ENCODE data around the gene SNAI3. TPM values are rescaled to one million over a fixed set of nuclear protein-coding genes. Genes with fewer than 3 reads are reported as not detected.
"Not testable (repeated sequence)": the region's sequence is repeated elsewhere in the genome, so short reads cannot be mapped to it uniquely, and the experiment has no call there.

Gene SNAI3
- polyA plus RNA-seq, 1 donor from 2014 or later, result 12.3 TPM

GRCh38 chr16:88681709-88682451, 4.4 kb downstream of the SNAI3 start:
- H3K9me3 Mint-ChIP-seq, result no peaks in the 10 kb centered on the region
- no peaks in the 10 kb centered on the region for H3K27me3 Mint-ChIP-seq
- H3K27ac Mint-ChIP-seq, result peak overlapping the region; percentile 93 to 98 (median 93)
- peak overlapping the region; percentile 81 to 98 (median 92) for H3K4me3 Mint-ChIP-seq
- no peaks in the 10 kb centered on the region for H3K36me3 Mint-ChIP-seq
- H3K4me1 Mint-ChIP-seq, result peaks cover 24 to 38% (median 31%) of the 10 kb centered on the region in 3 donors

GRCh38 chr16:88681084-88681680, 5.1 kb downstream of the SNAI3 start:
- H3K4me1 Mint-ChIP-seq, result peaks cover 24 to 38% (median 31%) of the 10 kb centered on the region in 3 donors
- H3K27ac Mint-ChIP-seq, result peak overlapping the region; percentile 93 to 98 (median 93)
- H3K4me3 Mint-ChIP-seq, result peak overlapping the region; percentile 81 to 98 (median 92)
- no peaks in the 10 kb centered on the region for H3K9me3 Mint-ChIP-seq
- H3K27me3 Mint-ChIP-seq, result no peaks in the 10 kb centered on the region
- no peaks in the 10 kb centered on the region for H3K36me3 Mint-ChIP-seq

GRCh38 chr16:88680554-88681083, 5.7 kb downstream of the SNAI3 start:
- Mint-ChIP-seq H3K4me3 (peak overlapping the region; percentile 81 to 98 (median 92)), H3K27ac (peak overlapping the region; percentile 93 to 98 (median 93)), H3K36me3 (no peaks in the 10 kb centered on the region), H3K4me1 (peaks cover 24 to 38% (median 31%) of the 10 kb centered on the region in 3 donors), H3K27me3 (no peaks in the 10 kb centered on the region), H3K9me3 (no peaks in the 10 kb centered on the region)

- Mint-ChIP-seq H3K4me1 (peaks cover 17 to 19% (median 19%) of the 10 kb centered on the region in 3 donors), H3K4me3 (no peak overlapping the region), H3K9me3 (no peaks in the 10 kb centered on the region), H3K36me3 (no peaks in the 10 kb centered on the region), H3K27me3 (no peaks in the 10 kb centered on the region), H3K27ac (no peak overlapping the region)
These were observed 7.9 kb downstream of the SNAI3 start for GRCh38 chr16:88678224-88678979.

GRCh38 chr16:88677721-88678120, 8.6 kb downstream of the SNAI3 start:
- no peak overlapping the region for H3K4me3 Mint-ChIP-seq
- H3K9me3 Mint-ChIP-seq, result no peaks in the 10 kb centered on the region
- no peak overlapping the region for H3K27ac Mint-ChIP-seq
- H3K27me3 Mint-ChIP-seq, result no peaks in the 10 kb centered on the region
- H3K4me1 Mint-ChIP-seq, result peaks cover 17 to 19% (median 19%) of the 10 kb centered on the region in 3 donors
- H3K36me3 Mint-ChIP-seq, result no peaks in the 10 kb centered on the region

GRCh38 chr16:88676502-88677242, 9.6 kb downstream of the SNAI3 start:
- H3K27me3 Mint-ChIP-seq, result no peaks in the 10 kb centered on the region
- H3K4me1 Mint-ChIP-seq, result peaks cover 8 to 11% (median 8%) of the 10 kb centered on the region in 3 donors
- H3K36me3 Mint-ChIP-seq, result no peaks in the 10 kb centered on the region
- no peaks in the 10 kb centered on the region for H3K9me3 Mint-ChIP-seq
- H3K4me3 Mint-ChIP-seq, result no peak overlapping the region
- H3K27ac Mint-ChIP-seq, result no peak overlapping the region

GRCh38 chr16:88673716-88674379, 12.5 kb downstream of the SNAI3 start:
- peak overlapping the region in 1 of 3 donors; percentile 39 for H3K27ac Mint-ChIP-seq
- no peaks in the 10 kb centered on the region for H3K4me1 Mint-ChIP-seq
- no peaks in the 10 kb centered on the region for H3K27me3 Mint-ChIP-seq
- peak overlapping the region in 1 of 4 donors; percentile 26 for H3K4me3 Mint-ChIP-seq
- H3K9me3 Mint-ChIP-seq, result no peaks in the 10 kb centered on the region
- no peaks in the 10 kb centered on the region for H3K36me3 Mint-ChIP-seq

GRCh38 chr16:88672776-88673175, 13.5 kb downstream of the SNAI3 start:
- no peaks in the 10 kb centered on the region for H3K4me1 Mint-ChIP-seq
- H3K4me3 Mint-ChIP-seq, result no peak overlapping the region
- no peaks in the 10 kb centered on the region for H3K36me3 Mint-ChIP-seq
- no peaks in the 10 kb centered on the region for H3K9me3 Mint-ChIP-seq
- no peak overlapping the region for H3K27ac Mint-ChIP-seq
- no peaks in the 10 kb centered on the region for H3K27me3 Mint-ChIP-seq

GRCh38 chr16:88671806-88672205, 14.5 kb downstream of the SNAI3 start:
- Mint-ChIP-seq H3K4me1 (no peaks in the 10 kb centered on the region), H3K4me3 (no peak overlapping the region), H3K27ac (no peak overlapping the region), H3K27me3 (no peaks in the 10 kb centered on the region), H3K36me3 (no peaks in the 10 kb centered on the region), H3K9me3 (no peaks in the 10 kb centered on the region)

- no peaks in the 10 kb centered on the region for H3K9me3 Mint-ChIP-seq
- H3K36me3 Mint-ChIP-seq, result no peaks in the 10 kb centered on the region
- H3K27ac Mint-ChIP-seq, result no peak overlapping the region
- H3K4me3 Mint-ChIP-seq, result no peak overlapping the region
- H3K4me1 Mint-ChIP-seq, result peaks cover 3 to 5% (median 4%) of the 10 kb centered on the region in 3 donors
- no peaks in the 10 kb centered on the region for H3K27me3 Mint-ChIP-seq
These were observed 16.3 kb downstream of the SNAI3 start for GRCh38 chr16:88669980-88670379.

- H3K9me3 Mint-ChIP-seq, H3K36me3 Mint-ChIP-seq, H3K4me3 Mint-ChIP-seq, H3K27ac Mint-ChIP-seq, H3K27me3 Mint-ChIP-seq, H3K4me1 Mint-ChIP-seq: not testable (repeated sequence)
These were observed 16.8 kb downstream of the SNAI3 start for GRCh38 chr16:88669493-88669892.

GRCh38 chr16:88667461-88667860, 18.8 kb downstream of the SNAI3 start:
- Mint-ChIP-seq H3K27ac (no peak overlapping the region), H3K36me3 (no peaks in the 10 kb centered on the region), H3K4me1 (peaks cover 5 to 7% (median 7%) of the 10 kb centered on the region in 3 donors), H3K9me3 (no peaks in the 10 kb centered on the region), H3K4me3 (no peak overlapping the region), H3K27me3 (no peaks in the 10 kb centered on the region)

- H3K4me1 Mint-ChIP-seq, result peaks cover 14 to 19% (median 17%) of the 10 kb centered on the region in 3 donors
- no peaks in the 10 kb centered on the region for H3K27me3 Mint-ChIP-seq
- H3K9me3 Mint-ChIP-seq, result no peaks in the 10 kb centered on the region
- H3K4me3 Mint-ChIP-seq, result peak overlapping the region in 2 of 4 donors; percentile 33 to 89
- no peaks in the 10 kb centered on the region for H3K36me3 Mint-ChIP-seq
- peak overlapping the region in 1 of 3 donors; percentile 88 for H3K27ac Mint-ChIP-seq
These were observed 20.7 kb downstream of the SNAI3 start for GRCh38 chr16:88665570-88665969.

- Mint-ChIP-seq H3K9me3 (no peaks in the 10 kb centered on the region), H3K4me1 (peaks cover 14 to 19% (median 17%) of the 10 kb centered on the region in 3 donors), H3K36me3 (no peaks in the 10 kb centered on the region), H3K27ac (peak overlapping the region in 2 of 3 donors; percentile 35 to 88), H3K27me3 (no peaks in the 10 kb centered on the region), H3K4me3 (peak overlapping the region; percentile 39 to 89 (median 66))
These were observed 21.2 kb downstream of the SNAI3 start for GRCh38 chr16:88665148-88665547.

Data from IgD-negative memory B cell (primary cell).